Suppressor macrophage treated with lipopolysaccharide for 4 hours (primary cell): ENCODE data around the gene DPP7.

Experiments
- DNase-seq: peaks from one replicate; pipeline ENCODE4 v3.0.0-alpha.2; 2020

The DPP7 gene

GRCh38 chr9:137086531-137087408 is 27.8 kb downstream of the DPP7 start, which contains the start of gene MAN1B1:
Gene MAN1B1, plus strand, starts transcription at chr9:137086985. Its CDS starts 15 bp downstream, at chr9:137087000.
- peak; percentile 99 for DNase-seq

- peak; percentile 30 for DNase-seq
Observed at GRCh38 chr9:137085920-137086530, 28.5 kb downstream of the DPP7 start.

- no peak for DNase-seq
Observed at GRCh38 chr9:137084526-137084925, 30.0 kb downstream of the DPP7 start.

GRCh38 chr9:137083394-137084004 is 31.0 kb downstream of the DPP7 start:
- DNase-seq: peak; percentile 72

- no peak for DNase-seq
Observed at GRCh38 chr9:137082925-137083290, 31.6 kb downstream of the DPP7 start.

GRCh38 chr9:137082222-137082924 is 32.2 kb downstream of the DPP7 start:
- DNase-seq: no peak

GRCh38 chr9:137080260-137081122 is 34.0 kb downstream of the DPP7 start:
- DNase-seq: no peak

GRCh38 chr9:137079401-137079787 is 35.1 kb downstream of the DPP7 start:
- DNase-seq: no peak

GRCh38 chr9:137078701-137079400 is 35.7 kb downstream of the DPP7 start:
- no peak for DNase-seq

- peak; percentile 35 for DNase-seq
Observed at GRCh38 chr9:137077758-137078693, 36.5 kb downstream of the DPP7 start.

GRCh38 chr9:137077010-137077747 is 37.4 kb downstream of the DPP7 start, which contains the start of gene UAP1L1:
Gene UAP1L1, plus strand, starts transcription at chr9:137077517. Its CDS starts 16 bp downstream, at chr9:137077533.
- peak; percentile 78 for DNase-seq

GRCh38 chr9:137076636-137077009 is 37.9 kb downstream of the DPP7 start:
- DNase-seq: no peak

- DNase-seq: no peak
Observed at GRCh38 chr9:137075275-137075775, 39.2 kb downstream of the DPP7 start.

- no peak for DNase-seq
Observed at GRCh38 chr9:137074657-137075274, 39.8 kb downstream of the DPP7 start.

GRCh38 chr9:137073992-137074399 is 40.5 kb downstream of the DPP7 start:
- no peak for DNase-seq

GRCh38 chr9:137071282-137071681 is 43.3 kb downstream of the DPP7 start:
- no peak for DNase-seq

GRCh38 chr9:137070906-137071275 is 43.6 kb downstream of the DPP7 start:
- no peak for DNase-seq

GRCh38 chr9:137070201-137070905 is 44.2 kb downstream of the DPP7 start, which contains the start of gene SAPCD2:
Gene SAPCD2, minus strand, starts transcription at chr9:137070557. Its CDS starts 97 bp downstream, at chr9:137070460.
- DNase-seq: peak; percentile 94
